HS-27A (cell line): ENCODE data around the gene MRPL18.
"Not testable (repeated sequence)": the region's sequence is repeated elsewhere in the genome, so short reads cannot be mapped to it uniquely, and the experiment has no call there.

Experiments
- DNase-seq: peaks from one replicate; pipeline ENCODE4 v3.0.0-alpha.2; 2012; ENCODE audit warnings: low read depth, missing footprints

The MRPL18 gene

DNA sequence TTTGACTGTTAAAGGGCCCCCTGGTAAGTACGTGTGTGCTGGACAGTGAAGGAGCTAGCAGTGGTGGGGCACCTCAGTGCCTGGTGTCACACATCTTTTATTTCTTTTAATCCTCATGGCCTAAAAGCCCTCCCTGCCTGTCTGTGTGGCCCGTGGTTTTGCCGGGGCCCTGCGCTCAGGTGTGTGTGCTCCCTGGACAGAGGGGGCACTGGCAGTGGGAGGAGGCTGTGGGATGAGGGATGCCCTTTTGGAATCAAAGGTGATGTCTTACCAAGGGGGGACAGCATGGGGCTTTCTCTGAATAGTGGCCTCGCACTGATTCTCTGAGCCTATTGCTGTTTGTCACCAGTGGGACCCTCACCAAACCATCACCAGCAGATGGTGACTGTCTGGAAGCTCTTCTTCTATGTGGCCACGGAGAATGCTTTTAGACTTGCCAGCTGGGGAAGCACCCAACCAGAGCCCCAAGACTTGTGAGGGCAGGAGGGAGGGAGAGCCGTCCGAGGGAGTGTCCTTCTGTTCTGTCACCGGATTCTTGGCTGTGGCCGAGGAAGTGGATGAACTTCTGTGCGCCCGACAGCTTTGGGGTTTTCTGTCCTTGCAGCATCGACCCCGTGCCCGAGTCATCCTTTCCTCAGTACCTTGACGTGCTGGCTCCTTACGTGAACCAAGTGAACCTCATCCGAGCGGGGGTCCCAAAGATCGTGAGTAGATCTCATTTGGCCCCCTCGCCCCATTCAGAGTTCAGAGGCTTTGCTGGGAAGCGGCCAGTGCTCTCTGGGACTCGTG is 27.9 kb downstream of the MRPL18 start:
- DNase-seq, result no peak

DNA sequence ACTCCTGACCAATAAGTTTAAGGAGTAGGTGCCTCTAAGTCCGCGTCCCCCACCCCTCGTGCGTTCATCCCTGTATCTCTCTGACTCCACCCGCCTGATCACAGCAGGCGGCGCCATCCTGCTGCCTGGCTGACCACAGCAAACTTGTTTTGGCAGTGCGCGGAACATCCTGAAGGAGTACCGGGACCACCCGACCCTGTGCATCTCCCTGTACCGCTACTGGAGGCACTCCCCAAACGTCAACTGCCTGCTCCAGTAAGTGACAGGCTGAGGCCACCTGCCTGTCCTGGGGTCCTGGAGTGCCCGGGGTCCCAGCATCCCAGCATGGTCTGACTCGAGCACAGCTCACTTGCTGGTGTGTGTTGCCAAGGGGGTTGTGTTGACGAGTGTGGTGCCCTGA is 28.8 kb downstream of the MRPL18 start:
- no peak for DNase-seq

DNA sequence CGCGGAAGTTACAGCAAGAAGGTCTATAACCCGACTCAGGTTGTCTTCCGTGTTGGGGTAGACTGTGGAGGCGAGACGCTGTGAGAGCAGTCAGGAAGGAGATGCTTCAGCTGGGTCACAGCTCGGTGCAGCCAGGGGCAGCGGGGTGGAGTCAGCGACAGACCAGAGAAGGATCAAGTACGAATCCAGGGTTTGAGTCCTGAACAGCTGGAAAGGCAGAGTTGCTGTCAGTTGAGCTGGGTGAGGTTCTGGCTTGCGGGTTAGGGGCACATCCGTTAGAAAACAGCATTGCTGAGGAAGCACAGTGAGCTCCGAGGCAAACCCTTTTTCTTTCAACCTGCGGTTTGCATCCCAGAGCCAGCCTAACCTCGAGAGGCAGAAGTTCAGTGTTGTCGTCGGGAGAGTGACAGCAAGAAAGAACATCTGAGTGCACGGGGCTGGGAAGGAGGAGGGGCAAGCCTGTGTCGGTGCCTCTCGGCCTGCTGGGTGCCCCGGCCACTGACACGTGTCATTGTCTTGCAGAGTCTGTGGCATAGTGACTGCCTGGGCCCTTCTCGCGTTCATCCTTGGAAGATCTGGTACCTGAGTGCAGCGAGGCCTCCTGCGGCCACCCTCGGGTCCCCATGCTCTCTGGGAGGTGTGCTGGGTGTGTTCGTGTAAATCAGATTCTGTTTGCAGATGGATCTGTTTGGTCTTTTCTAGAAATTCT is 29.8 kb downstream of the MRPL18 start:
- DNase-seq, result no peak

DNA sequence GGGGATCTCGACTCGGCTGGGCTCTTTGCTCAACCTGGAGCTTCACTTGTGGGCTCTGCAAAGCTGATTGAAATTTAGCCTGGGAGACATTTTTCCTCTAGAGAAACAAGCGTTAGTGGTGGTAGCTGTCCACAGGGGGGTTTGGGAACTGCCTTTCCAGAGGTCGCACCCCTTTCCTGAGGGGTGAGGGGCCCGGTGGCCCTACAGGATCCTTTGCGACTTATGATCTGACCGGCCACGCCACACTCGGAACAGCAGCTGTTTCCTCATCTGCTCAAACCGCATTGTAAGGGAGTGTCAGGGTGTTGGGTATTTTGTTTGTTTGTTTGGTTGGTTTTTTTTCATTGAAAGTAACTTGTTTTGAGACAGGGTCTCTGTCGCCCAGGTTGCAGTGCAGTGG is 30.9 kb downstream of the MRPL18 start:
- DNase-seq, result no peak

DNA sequence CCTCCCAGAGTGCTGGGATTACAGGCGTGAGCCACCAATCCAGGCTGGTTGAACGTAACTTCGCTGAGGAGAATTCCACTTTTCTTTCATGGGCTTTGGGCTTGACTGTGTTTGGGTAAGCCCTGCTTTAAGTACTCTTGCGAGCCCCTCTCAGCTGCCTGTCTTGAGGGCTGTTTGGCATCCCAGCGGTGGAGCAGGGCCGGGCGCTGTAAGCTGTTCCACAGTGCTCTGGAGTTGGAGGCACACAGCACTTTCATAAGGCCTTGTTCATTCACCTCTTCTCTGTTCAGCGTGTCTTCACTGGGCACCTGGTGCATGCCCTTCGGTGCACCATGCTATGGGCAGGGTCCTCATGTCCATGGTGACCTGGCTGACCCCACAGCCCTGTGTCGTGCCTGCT is 31.5 kb downstream of the MRPL18 start:
- no peak for DNase-seq

DNA sequence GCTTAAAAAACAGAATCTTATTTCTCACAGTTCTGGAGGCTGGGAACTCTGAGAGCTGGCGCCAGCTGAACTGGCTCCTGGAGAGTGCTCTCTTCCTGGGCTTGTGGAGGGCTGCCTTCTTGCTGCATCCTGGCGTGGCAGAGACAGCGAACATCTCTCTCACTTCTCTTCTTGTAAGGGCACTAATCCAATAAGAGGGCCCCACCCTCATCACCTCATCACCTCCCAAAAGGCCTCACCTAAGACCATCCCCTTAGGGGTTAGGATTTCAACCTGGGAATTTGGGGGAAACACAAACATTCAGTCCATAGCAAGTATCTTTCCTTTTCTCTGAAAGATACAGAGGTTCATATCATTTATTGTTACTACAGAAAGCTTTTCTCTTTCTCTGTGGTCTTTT is 33.7 kb downstream of the MRPL18 start:
- DNase-seq, result no peak

DNA sequence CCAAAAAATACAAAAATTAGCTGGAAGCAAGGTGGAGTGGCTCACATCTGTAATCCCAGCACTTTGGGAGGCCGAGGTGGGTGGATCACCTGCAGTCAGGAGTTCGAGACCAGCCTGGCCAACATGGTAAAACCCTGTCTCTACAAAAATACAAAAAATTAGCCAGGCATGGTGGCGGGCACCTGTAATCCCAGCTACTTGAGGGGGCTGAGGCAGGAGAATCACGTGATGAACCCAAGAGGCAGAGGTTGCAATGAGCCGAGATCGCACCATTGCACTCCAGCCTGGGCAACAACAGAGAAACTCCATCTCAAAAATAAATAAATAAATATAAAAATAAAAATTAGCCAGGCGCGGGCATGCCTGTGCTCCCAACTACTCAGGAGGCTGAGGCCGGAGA is 34.4 kb downstream of the MRPL18 start:
- DNase-seq, result not testable (repeated sequence)

DNA sequence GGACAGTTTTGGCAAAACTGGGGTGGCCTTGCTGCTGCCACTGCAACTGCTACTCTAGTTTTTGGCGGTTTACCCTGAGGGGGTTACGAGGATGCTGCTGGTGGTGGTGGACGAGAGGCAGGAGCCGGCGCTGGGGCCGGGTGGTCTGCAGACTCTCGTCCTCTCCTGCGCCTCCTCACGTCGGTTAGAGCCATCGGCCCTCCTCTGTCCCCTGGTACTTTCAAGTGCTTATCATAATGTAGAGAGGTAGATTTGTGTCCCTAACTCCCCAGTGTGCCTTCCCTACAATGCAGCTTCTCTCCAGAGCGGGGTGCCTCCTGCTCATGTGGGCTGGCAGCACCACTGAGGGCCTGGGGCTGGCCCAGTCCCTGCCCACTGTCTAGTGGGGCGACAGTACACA is 35.7 kb downstream of the MRPL18 start:
- no peak for DNase-seq

DNA sequence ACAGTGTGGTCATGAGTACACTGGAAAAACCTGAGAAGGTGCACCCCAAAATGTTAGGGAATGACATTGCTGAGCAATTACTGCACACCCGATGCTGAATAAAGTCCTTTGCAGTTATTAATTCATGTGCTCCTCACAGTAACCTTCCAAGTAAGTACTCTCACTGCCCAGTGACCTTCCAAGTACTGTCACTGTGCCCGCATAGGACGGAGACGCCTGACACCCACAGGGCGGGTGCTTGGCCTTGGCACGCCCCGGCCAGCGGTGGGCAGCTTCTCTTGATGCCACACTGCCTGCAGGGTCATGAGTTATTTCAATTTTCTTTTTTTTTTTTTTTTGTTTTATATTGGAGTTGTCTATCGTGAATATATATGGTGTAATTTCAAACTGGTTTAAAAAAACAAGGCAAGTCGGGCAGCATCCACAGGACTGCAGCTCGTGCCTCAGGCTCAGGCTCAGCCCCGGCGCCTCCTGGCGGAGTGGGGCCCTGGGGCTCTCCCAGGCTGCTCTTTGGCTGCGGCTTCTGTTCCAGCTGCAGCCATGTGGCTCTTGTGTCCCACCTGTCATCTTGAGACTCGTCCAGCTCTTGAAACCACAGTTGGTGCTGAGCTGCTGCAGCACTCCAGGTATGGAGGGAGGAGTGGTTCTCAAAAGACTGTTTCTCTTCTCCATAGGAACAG is 36.8 kb downstream of the MRPL18 start:
- DNase-seq, result no peak

DNA sequence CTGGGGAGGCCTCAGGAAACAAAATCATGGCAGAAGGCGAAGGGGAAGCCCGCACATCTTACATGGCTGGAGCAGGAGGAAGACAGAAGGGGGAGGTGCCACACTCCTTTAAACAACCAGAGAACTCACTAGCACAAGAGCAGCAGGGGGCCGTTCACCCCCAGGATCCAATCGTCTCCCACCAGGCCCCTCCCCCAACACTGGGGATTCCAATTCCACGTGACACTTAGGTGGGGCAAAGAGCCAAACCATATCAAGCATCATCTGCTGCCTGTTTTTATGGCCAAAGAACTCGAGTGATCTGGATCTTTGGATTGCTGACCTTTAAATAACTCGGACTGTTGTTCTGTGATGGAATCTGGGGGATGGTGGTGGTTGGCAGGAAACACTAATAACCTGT is 37.8 kb downstream of the MRPL18 start:
- DNase-seq, result no peak

DNA sequence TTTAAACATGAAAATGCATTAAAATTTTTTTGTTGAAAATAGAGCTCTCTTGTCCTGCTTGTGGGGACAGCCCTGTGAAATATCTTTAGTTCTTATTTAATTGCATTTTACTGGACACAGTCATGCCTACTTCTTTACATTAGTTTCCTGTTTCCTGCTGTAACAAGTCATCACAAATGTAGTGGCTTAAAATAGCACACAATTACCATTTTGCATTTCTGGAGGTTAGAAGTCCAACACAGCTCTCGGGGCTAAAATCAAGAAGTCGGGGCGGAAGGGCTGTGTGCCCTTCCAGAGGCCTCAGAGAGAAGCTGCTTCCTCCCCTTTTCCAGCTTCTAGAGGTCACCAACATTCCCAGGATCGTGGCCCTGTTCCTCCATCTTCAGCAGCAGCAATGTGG is 39.3 kb downstream of the MRPL18 start:
- DNase-seq, result no peak

DNA sequence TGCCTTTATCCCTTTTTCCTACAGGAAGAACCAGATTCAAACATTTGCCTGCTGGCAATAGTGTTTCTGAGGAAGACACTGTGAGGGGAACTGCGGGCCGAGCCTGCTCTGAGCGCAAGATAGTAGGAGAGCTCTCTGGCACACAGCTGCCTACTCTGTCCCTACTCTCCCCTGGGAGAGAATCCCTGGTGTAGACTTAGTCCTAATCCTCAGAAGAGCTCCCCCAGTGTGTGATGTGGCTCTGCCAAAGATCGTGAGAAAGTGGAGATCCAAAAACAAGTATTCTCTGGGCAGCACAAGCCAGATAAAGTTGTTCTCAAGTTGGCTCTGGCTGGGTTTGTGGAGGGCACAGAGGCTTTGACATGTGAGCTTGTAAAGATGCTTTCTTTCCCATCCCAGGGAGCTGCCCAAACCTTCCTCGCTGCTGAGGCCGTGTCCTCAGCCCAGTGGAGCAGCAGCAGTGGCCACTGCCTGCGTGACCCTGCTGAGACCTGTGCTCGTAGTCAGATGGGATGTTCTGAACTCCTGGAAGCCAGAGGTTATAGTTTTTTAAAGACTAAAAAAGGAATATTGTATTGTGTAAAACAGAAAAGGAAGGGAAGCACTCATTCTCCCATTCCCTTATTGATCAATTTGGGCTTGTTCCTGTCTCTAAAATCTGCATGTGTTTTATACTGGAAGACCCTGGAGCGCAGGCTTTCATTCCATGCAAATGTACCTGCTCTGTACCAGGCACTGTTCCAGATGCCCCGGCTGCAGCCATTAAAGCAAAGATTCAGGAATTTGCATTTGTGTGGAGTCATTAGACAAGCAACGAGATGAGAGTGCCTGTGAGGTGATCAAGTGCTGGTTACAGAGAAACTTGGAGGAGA is 40.5 kb downstream of the MRPL18 start:
- no peak for DNase-seq

DNA sequence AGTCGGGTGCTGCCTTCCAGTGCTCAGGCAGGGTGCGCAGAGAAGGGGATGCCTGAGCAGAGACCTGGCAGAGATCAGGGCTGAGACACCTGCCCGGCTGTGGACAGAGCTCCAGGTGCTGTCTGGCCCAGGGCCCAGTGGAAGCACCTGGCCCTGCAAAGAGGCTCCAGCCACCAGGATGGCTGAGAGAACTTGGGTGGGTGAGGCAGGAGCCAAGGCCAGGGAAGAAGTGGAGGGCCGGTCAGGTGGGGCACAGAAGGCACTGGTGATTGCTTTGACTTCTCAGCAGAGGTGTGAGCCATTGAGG is 41.1 kb downstream of the MRPL18 start:
- no peak for DNase-seq

DNA sequence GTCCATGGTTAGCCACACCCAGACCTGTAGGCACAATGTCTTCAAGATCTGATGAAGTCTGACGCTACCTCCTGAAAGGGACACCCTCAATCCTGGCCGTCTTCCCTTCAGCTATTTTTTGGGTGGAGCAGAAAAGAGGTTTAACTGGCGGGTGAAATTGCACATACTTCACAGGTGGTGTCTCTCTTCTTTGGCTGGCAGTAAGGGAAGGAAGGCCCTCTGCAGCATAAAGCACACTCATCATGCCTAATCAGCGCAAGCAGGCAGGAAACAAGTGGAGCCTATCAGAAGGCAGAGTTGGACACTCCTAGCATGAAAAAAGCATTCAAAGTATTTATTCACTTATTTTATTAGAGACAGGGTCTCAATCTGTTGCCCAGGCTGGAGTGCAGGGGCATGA is 42.7 kb downstream of the MRPL18 start:
- no peak for DNase-seq

DNA sequence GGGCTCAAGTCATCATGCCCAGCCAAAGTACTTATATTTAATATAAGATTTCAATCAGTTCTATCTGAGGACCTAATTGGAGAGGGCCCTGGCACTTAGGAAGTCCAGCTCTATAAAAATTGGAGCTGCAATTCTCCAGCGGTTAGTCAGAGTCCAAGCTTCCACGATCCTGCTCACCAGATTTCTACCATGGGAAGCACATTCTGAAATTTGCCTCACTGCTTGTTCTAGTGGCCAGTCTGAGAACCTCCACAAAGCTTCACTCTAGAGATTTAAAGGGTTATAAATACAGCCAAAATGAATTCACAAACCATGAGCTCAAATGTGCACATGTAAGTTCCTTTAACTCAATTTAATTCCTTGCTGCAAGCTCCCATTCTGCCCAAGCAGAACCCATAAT is 43.3 kb downstream of the MRPL18 start:
- no peak for DNase-seq

DNA sequence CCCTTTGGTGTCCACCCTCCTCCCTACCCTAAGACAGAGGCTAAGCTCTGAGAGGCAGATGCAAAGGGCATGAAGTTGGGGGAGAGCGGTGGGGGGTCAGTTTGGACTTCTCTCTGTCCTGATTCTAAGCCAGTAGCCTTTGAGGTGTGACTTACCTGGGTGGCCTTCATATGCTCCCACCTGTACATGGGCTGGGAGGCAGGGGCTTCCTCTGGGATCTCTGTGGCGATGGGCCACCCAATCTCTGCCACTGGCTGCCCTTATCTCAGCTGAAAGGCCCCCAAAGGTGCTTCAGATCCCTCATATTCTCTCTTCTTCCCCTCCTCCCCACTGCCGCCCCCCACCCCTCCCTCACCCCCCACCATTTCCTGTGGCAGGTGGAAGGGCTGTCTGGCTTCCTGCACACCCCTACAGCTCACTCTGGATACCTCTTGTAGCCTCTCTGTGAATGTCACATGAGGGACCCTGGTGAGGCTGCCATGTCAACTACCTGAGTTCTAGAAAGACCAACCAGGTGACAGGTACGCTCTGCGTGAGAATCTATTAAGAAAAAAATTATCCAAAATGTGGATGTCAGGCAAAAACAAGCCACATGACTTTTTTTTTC is 43.8 kb downstream of the MRPL18 start:
- DNase-seq, result no peak

DNA sequence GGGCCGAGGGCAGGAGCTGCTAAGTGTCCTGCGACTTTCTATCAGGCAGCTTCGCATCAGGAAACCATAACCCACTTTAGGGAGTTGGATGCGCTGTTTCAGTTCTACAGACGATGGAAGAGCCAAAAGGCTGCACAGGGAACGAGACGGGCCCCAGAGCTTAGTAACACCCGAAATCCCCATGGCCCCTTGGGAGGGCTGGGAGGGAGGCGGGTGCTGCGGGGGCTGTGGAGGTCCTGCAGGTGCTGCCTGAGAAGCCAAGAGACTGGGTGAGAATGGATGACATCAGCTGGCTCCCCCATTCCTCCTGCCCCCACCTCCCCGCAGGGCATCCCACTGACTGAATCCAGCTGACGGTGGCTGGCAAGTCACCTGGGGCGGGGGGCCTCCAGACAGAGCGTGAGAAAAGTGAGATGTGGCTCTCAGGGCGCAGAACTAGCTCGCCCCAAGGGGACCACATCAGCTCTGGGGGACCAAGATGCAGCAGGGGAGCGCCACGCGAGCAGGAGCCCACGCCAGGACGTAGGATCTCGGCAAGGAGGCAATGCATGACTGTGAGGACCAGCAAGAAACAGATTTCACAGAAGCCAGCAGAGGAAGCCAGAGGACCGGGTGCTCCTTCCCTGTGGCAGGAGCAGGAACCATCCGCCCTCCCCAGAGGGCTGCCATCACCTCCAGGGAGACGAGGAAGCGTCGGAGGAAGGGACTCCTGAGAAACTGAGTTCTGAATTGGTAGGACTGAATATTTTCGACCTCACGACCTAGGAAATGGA is 46.6 kb downstream of the MRPL18 start:
- no peak for DNase-seq

DNA sequence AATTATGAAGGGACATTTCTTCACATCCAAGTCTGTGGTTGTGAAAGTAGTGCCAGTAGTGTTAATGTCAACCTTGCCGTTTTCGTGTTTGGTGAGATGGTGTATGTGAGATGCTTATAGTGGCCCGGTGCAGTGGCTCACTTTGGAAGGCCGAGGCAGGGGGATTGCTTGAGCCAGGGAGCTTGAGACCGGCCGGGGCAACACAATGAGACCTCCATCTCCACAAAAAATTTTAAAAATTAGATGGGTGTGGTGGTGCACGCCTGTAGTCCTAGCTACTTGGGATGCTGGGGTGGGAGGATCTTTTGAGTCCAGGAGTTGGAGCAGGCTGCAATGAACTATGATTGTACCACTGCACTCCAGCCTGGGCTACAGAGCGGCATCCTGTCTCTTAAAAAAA is 47.2 kb downstream of the MRPL18 start:
- no peak for DNase-seq

DNA sequence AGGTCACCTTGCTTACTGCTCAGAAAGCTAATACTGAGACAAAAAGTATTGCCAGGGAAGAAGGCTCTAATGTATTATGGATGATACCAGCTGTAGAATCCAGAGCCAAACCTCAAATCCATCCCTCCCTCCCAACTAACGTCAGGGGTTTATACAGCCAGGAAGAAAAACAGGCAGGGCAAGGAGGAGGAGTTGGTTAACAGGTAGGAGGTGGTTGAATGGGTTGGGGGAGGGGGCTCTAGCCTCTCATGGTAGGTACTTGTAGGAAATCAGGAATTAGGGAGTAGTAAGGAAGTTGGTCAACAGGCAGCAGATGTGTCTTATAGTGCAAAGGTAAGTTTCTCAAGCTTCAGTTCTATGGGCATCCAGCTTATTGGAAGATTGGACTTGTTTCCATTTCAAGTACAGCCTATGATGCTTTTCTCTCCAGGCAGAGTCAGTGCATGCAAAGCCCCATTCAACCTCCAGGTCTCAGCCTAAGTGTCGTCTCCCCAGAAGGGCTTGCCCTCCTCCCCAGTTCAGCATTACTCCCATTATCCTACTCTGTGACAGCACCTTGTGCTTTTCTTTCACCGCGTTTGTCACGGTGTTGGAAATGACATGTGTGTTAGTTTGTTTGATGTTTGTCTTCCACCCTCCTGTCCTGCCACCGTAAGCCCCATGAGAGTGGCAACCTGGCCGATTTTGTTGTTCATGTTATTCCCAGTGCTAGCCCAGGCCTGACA is 47.9 kb downstream of the MRPL18 start:
- DNase-seq, result no peak

DNA sequence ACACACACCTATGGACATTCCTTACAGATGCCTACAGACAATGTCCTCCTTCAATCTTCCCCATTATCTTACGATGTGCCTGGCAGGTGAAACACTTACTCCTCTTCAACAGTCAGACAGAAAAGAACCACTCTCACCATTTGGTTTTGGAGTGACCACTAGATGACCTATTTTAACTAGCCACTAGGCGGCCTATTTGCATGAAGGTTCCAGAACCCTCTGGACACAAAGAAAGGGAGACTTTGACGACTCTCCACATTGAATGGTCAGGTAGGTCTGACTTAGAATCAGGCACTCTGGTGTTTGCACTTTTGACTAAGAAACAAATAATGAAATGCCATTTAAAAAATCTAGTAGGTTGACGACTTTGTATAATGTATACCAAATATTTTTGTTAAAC is 51.8 kb downstream of the MRPL18 start:
- no peak for DNase-seq
